Skeletal muscle cell (primary cell): ENCODE measurements around the gene CNGB1.
"Not testable (repeated sequence)": the region's sequence is repeated elsewhere in the genome, so short reads cannot be mapped to it uniquely, and the experiment has no call there.

Experiments
- DNase-seq: peaks from one replicate; pipeline ENCODE4 v3.0.0-alpha.2; 2010; ENCODE audit warnings: low read depth
- H3K4me3 ChIP-seq: 2 replicates; pipeline ENCODE4 v1.5.1; 2011; ENCODE audit warnings: low read depth, mild to moderate bottlenecking, control low read depth, low read length, moderate library complexity

CNGB1 gene

DNA sequence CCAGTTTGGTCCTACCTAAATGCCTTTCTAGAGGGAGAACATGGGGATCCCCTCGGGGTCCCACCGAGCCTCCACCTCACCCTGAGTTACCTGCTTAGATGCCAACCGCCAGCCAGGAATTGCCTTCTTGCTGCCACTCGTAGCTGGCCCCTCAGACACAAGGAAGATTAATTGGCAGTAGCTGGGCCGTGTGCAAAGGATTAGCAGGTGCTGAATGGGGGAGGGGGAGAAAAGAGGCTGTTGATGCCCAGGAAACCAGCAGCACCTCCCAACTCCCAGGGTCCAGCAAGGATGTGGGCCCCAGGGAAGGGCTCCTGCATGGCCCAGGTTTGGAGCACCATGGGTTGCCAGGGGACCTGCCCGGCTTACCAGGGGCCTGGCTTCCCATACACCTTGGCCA, at the start of gene CNGB1:
Gene CNGB1 (minus strand): TSS at position 159 of the 400 bp plus-strand sequence. CDS start 3,842 bp downstream, outside the sequence.
- no peak for DNase-seq
- no peak within 1 kb of the TSS for H3K4me3 ChIP-seq

DNA sequence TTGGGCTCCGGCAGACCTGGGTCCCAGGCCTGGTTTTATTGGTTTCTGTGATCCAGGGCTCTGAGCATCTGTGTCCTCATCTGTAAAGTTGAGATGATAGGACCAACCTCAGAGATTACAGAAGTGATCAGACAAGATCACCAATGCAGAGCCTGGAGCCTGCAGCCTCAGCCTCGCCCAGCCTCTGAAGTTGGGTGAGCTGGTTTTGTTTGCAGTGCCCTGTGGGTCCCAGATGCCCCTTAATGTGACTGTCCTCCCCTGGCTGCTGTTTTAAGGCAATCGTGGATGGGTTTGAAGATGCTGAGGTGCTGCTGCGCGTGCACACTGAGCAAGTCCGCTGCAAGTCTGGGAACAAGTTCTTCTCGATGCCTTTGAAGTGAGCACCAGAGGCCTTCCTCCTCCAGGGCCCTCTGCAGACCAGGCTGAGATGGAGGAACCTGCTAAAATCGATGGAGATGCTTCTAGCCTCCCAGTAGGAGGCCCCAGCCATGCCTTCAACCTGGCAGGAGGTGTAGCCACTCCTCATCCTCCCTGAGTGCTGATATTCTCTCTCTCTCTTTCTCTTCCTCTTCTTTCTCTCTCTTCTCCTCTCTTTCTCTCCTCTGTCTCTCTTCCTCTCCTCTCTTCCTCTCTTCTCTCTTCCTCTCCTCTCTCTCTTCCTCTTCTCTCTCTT, 49.1 kb upstream of the CNGB1 start:
- no peak overlapping the region for H3K4me3 ChIP-seq
- DNase-seq = no peak

DNA sequence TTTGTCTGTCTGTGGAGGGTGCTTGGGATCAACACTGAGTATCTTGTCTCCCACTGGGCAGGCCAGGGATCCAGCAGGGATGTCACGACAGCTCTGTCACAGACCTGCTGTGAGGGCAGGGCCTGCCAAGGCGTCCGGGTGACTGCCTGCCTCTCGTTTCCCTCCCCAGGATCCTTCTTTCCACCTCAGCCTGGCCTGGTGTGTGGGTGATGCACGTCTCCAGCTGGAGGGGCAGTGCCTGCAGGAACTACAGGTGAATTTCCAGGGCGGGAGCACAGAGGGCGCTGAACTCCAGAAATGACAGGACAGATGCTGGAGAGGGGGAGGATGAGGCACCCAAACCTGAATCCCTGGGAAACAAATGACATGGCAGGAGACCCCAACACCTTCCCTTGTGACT, 47.9 kb upstream of the CNGB1 start:
- no peak overlapping the region for H3K4me3 ChIP-seq
- DNase-seq = no peak

DNA sequence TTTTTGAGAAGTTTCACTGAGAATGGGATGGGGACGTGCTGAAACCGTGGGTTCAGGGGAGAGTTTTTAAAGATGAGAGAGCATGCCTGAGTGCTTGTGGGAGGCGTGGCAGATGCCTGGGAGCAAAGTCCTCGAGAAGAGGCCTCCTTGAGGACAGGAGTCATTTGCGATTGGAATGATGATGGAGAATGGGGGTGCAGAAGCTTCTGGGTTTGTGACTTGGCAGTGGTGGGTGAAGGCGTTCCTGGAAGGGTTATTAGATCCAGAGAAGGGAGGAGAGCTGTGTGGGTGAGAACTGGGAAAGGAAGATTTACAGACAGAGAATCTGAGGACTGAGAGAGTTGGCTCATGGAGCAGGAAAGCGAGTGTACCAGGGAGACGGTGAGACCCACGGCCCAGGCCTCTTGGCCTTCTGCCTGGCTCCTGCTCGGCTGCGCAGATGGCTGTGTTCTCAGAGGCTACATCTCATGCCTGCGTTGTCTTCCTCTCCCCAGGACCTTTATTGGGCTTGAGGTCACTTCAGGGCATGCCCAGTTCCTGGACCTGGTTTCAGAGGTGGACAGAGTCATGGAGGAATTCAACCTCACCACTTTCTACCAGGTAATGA, 46.0 kb upstream of the CNGB1 start:
- no peak for DNase-seq
- no peak overlapping the region for H3K4me3 ChIP-seq

DNA sequence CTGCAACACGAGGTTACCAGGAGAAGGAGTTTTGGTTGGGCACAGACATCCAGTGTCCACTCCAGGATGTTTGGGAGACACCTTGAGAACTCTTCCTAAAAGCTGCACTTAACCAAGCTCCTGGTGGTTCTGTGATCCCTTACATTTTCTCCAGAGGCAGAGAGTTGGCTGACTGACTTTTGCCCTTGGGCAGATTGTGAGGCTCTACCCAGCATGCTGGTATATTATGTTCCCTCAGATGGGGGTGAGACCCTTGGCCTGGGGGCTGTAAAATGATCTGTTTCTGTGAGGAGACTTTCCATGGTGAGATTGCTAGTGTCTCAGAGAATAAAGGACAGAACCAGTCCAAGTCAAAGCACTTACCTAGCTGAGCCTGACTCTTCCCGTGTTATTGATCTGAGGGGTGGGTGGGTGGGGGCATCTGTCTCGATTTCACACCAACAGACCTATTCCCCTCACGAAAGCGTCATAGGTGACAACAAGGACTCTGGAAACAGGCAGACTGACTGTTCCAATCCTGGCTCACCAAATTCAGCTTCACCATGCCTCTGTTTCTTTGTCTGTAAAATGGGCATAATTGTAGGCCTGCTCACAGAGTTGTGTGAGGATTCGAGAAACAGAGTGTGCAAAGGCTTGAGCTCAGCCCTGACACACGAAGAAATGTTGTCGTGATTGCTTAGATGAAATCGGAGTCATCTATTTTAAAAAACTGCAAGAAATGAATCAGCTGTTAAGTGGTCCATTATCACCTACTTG, 42.5 kb upstream of the CNGB1 start:
- DNase-seq = no peak
- no peak overlapping the region for H3K4me3 ChIP-seq

DNA sequence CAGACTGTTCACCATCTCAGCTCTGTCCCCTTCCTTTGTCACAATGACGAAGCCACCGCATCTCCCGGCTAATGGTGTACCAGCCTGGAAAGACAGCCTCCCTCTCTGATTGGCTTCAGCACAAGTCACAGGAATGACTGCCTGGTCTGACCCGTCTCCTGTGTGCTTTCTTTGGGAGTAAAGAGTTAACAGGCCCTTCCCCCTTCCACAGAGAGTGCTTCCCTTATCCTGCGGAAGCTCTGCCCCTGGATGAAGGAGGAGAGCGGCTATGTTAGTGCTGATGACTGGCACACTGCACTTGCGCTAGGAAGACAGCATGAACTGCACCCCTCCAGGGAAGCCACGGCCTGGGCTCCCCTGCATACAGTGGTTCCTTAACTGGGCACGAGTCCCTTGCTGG, 41.6 kb upstream of the CNGB1 start:
- H3K4me3 ChIP-seq = no peak overlapping the region
- no peak for DNase-seq

DNA sequence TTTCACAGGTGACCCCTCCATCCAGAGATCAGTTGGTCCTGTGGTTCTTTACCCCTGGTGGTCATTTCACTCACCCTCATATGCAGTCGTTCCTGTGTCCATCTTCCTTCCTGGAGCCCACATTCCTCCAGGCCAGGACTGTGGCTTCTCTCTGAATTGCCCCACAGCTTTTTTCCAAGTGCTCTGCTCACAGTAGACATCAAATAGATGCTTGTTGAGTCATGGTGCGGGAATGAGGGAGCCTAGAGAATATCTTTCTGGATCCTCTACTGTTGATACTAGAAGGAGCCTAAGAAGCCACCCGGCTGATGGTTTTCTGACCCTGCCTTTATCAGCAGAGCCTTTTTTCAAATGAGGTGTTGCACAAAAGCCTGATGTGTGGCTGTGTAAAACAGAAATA, 40.7 kb upstream of the CNGB1 start:
- H3K4me3 ChIP-seq = no peak overlapping the region
- DNase-seq = no peak

DNA sequence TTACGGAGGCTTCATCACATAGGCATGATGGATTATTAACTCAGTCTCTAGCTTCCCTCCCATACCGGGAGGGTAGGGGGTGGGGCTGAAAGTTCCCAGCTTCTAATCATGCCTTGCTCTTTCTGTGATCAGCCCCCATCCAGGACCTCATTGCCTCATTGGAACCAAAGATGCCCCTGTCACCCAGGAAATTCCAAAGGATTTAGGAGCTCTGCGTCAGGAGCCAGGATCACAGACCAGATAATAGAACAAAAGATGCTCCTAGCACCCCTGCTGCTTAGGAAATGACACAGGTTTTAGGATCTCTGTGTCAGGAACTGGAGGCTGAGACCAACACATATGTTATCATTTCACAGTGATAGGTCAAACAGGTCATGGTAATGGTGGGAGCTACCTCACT, 40.0 kb upstream of the CNGB1 start:
- no peak overlapping the region for H3K4me3 ChIP-seq
- DNase-seq = no peak

DNA sequence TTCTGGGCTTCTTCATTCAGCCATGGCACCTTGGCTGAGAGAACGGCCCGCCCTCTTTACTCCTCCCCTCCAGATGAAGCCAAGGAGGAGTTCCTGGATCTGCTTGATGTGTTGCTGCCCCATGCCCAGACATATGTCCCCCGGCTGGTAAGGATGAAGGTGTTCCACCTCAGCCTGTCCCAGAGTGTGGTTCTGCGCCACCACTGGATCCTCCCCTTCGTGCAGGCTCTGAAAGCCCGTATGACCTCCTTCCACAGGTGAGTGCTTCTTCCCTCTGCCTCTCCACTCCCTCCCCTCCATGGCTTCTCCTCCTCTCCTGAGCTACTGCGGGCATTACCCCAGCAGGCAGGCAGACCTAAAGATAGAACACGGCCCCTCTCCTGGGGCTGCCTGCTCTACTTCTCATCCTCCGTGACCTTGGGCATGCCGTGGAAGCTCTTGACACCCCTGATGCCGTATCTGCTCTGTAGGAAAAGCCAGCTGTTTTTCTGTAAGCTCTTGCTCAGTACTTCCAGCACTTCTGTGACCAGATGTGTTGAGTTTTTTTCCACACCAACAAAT, 39.0 kb upstream of the CNGB1 start:
- DNase-seq = no peak
- H3K4me3 ChIP-seq = no peak overlapping the region

DNA sequence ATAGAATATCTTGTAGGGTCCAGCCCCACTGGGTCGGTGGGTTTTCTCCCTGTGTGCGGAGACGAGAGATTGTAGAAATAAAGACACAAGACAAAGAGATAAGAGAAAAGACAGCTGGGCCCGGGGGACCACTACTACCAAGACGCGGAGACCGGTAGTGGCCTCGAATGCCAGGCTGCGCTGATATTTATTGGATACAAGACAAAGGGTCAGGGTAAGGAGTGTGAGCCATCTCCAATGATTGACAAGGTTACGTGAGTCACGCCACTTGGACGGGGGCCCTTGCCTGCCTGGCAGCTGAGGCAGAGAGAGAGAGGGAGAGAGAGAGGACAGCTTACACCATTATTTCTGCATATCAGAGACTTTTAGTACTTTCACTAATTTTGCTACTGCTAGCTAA, 33.8 kb upstream of the CNGB1 start:
- not testable (repeated sequence) for H3K4me3 ChIP-seq, DNase-seq

DNA sequence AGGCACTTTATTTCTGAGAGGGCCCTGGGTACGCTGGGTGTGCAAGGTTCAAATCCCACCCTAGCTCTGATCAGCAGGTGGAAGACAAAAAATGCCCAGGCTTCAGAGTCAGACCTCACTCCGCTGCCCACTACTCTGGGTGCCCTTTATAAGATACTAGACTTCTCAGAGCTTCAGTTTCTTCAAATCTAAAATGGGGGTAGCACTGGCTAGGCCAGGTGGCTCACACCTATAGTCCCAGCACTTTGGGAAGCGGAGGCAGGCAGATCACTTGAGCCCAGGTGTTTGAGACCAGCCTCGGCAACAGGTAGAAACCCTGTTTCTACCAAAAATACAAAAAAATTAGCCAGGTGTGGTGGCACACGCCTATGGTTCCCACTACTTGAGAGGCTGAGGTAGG, 32.0 kb upstream of the CNGB1 start:
- H3K4me3 ChIP-seq = no peak overlapping the region
- no peak for DNase-seq

DNA sequence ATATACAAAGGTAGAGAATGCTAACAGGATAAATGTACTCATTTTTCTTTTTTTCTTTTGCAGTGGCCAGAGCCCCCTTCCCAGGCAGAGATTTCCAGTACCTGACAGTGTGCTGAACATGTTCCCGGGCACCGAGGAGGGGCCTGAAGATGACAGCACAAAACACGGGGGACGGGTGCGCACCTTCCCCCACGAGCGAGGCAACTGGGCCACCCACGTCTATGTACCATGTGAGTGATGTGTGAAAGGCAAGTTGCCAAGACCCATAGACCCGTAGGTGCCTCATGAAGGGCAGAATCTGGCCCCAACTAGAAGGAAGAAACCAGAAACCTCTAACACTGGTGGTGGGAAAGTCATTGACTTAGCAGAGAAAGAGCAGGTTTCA, 31.5 kb upstream of the CNGB1 start:
- no peak for DNase-seq
- H3K4me3 ChIP-seq = no peak overlapping the region

DNA sequence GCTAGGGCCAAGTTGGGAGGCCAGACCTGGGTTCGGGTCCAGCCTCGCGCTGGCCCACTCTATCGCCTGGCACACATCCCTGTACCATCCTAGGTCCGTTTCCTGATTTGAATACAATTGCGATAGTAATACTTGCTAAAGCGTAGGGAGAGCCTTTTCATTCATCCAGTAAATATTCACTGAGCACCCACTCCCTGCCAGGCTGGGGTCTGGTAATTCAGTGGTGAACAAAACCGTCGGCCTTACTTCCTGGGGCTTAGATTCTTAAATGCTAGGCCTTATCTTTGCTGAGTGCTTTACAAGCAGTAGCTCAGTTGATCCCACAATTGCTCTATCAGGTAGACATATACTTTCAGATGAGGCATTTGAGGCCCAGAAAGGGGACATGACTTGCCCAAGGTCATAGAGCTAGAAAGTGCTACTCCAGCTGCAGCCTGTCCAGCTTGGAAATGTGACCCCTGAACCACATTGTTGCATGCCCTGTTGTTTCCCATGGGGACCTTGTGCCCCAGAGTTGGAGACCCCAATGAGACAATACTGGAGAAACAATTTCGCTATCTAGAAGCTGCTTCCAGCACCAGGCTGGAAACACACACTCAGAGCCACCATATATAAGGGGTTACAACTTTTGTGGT, 31.0 kb upstream of the CNGB1 start:
- H3K4me3 ChIP-seq = peak overlapping the region; percentile 74
- DNase-seq = no peak

DNA sequence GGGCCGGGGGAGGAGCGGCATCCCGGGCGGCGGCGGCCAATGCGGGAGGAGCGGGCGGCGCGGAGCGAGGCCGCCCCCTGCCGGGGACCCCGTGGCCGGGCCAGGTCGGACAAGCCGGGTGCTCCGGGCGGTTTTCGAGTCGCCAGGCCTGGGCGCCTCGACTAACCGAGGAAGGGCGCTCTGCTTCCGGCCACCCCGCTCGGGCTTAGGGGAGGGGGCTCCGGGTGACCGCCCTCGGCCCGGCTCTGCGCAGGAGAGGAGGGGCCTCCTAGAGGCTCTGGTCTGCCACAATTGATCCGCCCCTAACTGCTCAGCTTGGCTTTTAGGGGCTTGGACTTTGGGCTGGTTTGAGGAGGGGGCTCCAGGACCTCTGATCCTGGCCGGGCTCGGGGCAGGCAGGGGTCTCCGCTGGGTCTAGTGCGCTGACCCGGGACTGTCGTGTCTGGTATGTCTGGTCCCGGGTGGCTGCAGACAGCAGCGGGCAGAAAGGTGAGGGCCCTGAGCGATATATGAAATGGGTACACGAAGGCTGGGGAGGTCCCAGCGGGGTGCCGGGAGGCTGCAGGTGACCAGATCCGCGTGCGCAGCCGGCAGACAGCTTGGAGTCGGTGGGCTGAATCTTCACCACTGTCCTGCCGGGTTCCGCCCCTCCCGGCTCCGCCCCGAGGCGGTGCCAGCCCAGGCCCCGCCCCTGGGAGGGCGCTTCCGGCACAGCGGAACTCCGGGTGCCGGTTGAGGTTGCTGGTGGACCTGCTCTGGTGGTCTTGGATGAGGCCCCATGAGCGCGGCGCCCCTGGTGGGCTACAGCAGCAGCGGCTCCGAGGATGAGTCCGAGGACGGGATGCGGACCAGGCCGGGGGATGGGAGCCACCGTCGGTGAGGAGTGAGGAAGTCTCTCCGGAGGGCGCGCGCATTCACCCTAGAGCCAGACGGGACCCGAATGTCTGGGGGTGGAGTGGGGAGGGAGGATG, 30.1 kb upstream of the CNGB1 start, which contains the start of gene USB1:
Gene USB1 (plus strand): TSS at position 702 of the 971 bp plus-strand sequence. CDS start 77 bp downstream, at position 779.
- no peak for DNase-seq
- peak within 1 kb of the TSS; percentile 74 for H3K4me3 ChIP-seq

DNA sequence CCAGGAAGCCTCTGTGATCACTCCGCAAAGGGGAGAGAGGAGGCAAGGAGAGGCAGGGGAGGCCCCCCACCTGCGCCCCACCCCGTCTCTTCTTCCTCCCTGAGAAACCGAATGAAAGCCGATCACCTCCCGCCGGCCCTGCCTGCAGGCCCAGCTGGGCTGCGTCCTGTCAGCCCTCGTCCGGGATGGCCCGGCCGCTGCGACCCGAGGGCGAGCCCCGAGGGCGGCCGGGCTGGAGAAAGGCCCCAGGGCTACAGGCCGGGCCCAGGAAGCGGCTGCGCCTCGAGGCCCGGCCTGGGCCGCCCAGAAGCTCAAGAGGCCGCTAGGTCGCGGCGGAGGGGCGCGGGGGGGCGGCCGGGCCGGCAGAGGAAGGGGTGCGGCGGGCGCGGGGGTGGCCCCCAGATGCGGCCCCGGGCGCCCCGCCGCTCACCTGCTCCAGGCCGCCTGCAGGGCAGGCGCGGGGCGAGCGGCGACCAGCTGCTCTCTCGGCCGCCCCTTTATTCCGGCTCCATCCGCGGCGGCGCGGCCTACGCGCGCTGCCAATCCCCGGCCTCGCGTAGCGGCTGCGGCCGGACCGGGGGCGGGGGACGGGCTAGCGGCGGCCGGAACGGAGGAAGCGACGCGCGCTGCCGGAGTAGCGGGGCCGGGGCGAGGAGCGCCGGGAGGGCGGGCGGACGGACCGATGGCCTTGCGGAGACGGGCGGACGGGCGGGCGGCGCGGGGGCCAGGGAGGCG, 29.2 kb upstream of the CNGB1 start, which contains the start of gene ZNF319:
Gene ZNF319 (minus strand): TSS at position 702 of the 735 bp plus-strand sequence. CDS start 2,407 bp downstream, outside the sequence.
- H3K4me3 ChIP-seq = peak within 1 kb of the TSS; percentile 74
- no peak for DNase-seq

DNA sequence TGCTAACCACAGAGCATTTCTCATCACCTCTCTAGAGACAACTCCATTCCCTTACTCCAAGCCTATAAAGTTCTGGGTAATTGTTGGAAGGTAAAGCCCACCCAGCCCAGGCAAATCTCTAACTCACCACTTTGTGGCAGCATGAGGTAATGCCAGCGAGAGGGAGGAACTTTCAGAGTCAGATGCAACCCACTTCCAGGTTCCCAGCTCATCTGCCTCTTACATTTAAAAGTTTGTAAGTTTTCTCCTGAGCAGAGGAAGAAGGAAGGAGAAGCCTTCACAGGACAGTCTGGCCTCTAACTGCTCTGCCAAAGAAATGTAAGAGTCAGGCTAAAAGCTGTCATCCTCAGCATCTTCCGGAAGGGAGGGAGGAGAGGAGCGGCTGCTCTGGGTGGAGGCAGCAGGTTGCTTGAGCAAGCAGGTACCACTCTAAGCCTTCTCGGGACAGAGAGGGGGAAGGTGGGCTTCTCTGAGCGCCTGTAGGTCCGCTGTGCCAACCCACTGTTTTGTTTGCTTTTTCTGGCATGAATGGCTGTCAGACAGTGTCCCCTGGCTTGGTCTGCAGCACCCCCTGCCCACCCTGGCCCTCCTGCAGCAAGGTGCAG, 28.5 kb upstream of the CNGB1 start:
- DNase-seq = no peak
- H3K4me3 ChIP-seq = peak overlapping the region; percentile 74

DNA sequence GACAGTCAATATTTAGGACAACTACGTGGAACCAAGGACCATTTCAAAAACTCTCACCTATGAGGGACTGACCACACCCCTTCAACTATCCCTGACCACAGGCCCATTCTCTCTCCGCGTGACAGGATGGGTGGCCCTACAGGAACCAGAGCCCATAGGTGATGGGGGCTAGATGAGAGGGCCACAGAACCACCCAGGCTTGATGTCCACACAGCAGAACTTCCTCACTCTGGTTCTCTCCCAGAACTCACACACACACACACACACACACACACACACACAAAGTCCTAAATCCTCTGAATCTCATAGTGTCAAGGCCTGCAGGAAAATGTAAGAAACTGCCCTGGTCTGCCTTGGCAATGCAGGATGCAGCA, 28.1 kb upstream of the CNGB1 start:
- H3K4me3 ChIP-seq = no peak overlapping the region
- no peak for DNase-seq

DNA sequence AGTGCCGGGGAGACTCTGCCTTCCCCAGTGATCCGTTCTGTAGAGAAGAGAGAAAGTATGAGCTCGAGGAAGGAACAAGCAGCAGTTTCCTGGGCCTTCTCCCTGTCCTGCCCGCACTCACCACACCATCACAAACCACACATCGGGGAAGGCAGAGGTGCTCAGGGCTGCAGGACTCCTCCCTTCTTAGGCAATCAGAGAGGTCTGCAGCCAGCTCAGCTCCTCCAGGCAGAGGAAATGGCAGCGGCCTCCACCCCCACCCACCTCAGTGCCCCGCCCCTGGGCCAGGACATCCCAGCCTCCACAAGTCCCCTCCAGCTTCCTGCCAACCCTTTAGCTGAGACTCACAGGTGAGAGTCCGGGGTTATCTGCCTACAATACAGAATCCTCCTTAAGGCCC, 27.6 kb upstream of the CNGB1 start:
- DNase-seq = no peak
- H3K4me3 ChIP-seq = no peak overlapping the region
